ENCODE results near the gene DLG4. TPM values are rescaled to one million over a fixed set of nuclear protein-coding genes. Genes with fewer than 3 reads are reported as not detected.
A peak's percentile ranks its signal among the peaks of the same experiment; 100 is the strongest.

Gene DLG4
- total RNA-seq, 1 donor from 2014 or later, result 45.6 TPM

GRCh38 chr17:7207120-7208001, 12.3 kb downstream of the DLG4 start:
- Histone ChIP-seq H3K4me2 (ENCODE audit: low read length) (peak overlapping the region; percentile 30), H3K27ac (ENCODE audit: low read depth, low read length) (no peak overlapping the region), H3K9me3 (ENCODE audit: insufficient read depth, low read depth, low read length) (no peaks in the 10 kb centered on the region), H3K4me3 (ENCODE audit: insufficient read depth, low read depth, low read length) (no peak overlapping the region), H3K79me2 (ENCODE audit: insufficient read depth, low read length) (peaks cover 53% of the 10 kb centered on the region), H3K36me3 (ENCODE audit: insufficient read depth, low read length) (peaks cover 10% of the 10 kb centered on the region), H3K9ac (ENCODE audit: low read length) (peak overlapping the region; percentile 27), H2AFZ (ENCODE audit: low read depth, low read length) (no peak overlapping the region), H3K4me1 (ENCODE audit: insufficient read depth, low read length) (peaks cover 28% of the 10 kb centered on the region), H3K27me3 (ENCODE audit: insufficient read depth, low read length) (no peaks in the 10 kb centered on the region), H4K20me1 (ENCODE audit: insufficient read depth, low read length) (peaks cover 73% of the 10 kb centered on the region)
- DNase-seq (ENCODE audit: low read depth), result no peak
- Mint-ChIP-seq H3K36me3 (ENCODE audit: low read depth, unreplicated experiment) (peaks cover 19% of the 10 kb centered on the region), H3K4me1 (ENCODE audit: low read depth, unreplicated experiment) (peaks cover 35% of the 10 kb centered on the region), H3K27ac (ENCODE audit: unreplicated experiment) (peak overlapping the region; percentile 81), H3K9me3 (ENCODE audit: unreplicated experiment) (no peaks in the 10 kb centered on the region), H3K4me3 (ENCODE audit: unreplicated experiment) (peak overlapping the region; percentile 71), H3K27me3 (ENCODE audit: low read depth, unreplicated experiment) (no peaks in the 10 kb centered on the region)
- no peak for FAIRE-seq
- TF ChIP-seq EZH2 (IDR thresholded peaks at IDR 0.05; ENCODE audit: insufficient read depth, low read length) (no peak), CTCF (IDR thresholded peaks at IDR 0.05; ENCODE audit: insufficient read depth, low read depth, low read length) (no peak)

- Histone ChIP-seq H3K4me3 (ENCODE audit: insufficient read depth, low read depth, low read length) (peak overlapping the region; percentile 59), H4K20me1 (ENCODE audit: insufficient read depth, low read length) (peaks cover 59% of the 10 kb centered on the region), H3K27me3 (ENCODE audit: insufficient read depth, low read length) (no peaks in the 10 kb centered on the region), H3K4me1 (ENCODE audit: insufficient read depth, low read length) (peaks cover 21% of the 10 kb centered on the region), H3K27ac (ENCODE audit: low read depth, low read length) (peak overlapping the region; percentile 59), H3K9ac (ENCODE audit: low read length) (peak overlapping the region; percentile 79), H3K4me2 (ENCODE audit: low read length) (peak overlapping the region; percentile 90), H2AFZ (ENCODE audit: low read depth, low read length) (peak overlapping the region; percentile 83), H3K79me2 (ENCODE audit: insufficient read depth, low read length) (peaks cover 38% of the 10 kb centered on the region), H3K9me3 (ENCODE audit: insufficient read depth, low read depth, low read length) (no peaks in the 10 kb centered on the region), H3K36me3 (ENCODE audit: insufficient read depth, low read length) (peaks cover 16% of the 10 kb centered on the region)
- H3K9me3 Mint-ChIP-seq (ENCODE audit: unreplicated experiment), result no peaks in the 10 kb centered on the region
- H3K36me3 Mint-ChIP-seq (ENCODE audit: low read depth, unreplicated experiment), result peaks cover 19% of the 10 kb centered on the region
- no peaks in the 10 kb centered on the region for H3K27me3 Mint-ChIP-seq (ENCODE audit: low read depth, unreplicated experiment)
- H3K4me3 Mint-ChIP-seq (ENCODE audit: unreplicated experiment), result peak overlapping the region; percentile 72
- peak overlapping the region; percentile 85 for H3K27ac Mint-ChIP-seq (ENCODE audit: unreplicated experiment)
- DNase-seq (ENCODE audit: low read depth), result no peak
- no peak for FAIRE-seq
- TF ChIP-seq CTCF (IDR thresholded peaks at IDR 0.05; ENCODE audit: insufficient read depth, low read depth, low read length), result no peak
- TF ChIP-seq EZH2 (IDR thresholded peaks at IDR 0.05; ENCODE audit: insufficient read depth, low read length), result no peak
- peaks cover 28% of the 10 kb centered on the region for H3K4me1 Mint-ChIP-seq (ENCODE audit: low read depth, unreplicated experiment)
Observed at GRCh38 chr17:7205561-7205960, 14.1 kb downstream of the DLG4 start.
